PC-3 (cell line): ENCODE measurements around the gene PEX5L.

Experiments used
- EZH2 ChIP-seq: fragments of 300-600 bp; sonication (generic); IDR thresholded peaks from one replicate; pipeline ENCODE4 v1.6.1; 2017; ENCODE audit warnings: antibody characterized with exemption, mild to moderate bottlenecking, low read length; ENCODE audit not compliant: unreplicated experiment
- EZH2phosphoT487 ChIP-seq: fragments of 300-600 bp; sonication (generic); IDR thresholded peaks from 2 replicates; pipeline ENCODE4 v1.6.1; 2018; ENCODE audit warnings: mild to moderate bottlenecking, antibody characterized with exemption, low read length, borderline replicate concordance
- TF ChIP-seq, protein P1 (sequence below): fragments of 300-600 bp; sonication (generic); conservative IDR thresholded peaks from 2 replicates; pipeline ENCODE4 v1.5.1; 2017; ENCODE audit warnings: antibody characterized with exemption, low read depth, mild to moderate bottlenecking, low read length

- TF ChIP-seq, protein P1, sequence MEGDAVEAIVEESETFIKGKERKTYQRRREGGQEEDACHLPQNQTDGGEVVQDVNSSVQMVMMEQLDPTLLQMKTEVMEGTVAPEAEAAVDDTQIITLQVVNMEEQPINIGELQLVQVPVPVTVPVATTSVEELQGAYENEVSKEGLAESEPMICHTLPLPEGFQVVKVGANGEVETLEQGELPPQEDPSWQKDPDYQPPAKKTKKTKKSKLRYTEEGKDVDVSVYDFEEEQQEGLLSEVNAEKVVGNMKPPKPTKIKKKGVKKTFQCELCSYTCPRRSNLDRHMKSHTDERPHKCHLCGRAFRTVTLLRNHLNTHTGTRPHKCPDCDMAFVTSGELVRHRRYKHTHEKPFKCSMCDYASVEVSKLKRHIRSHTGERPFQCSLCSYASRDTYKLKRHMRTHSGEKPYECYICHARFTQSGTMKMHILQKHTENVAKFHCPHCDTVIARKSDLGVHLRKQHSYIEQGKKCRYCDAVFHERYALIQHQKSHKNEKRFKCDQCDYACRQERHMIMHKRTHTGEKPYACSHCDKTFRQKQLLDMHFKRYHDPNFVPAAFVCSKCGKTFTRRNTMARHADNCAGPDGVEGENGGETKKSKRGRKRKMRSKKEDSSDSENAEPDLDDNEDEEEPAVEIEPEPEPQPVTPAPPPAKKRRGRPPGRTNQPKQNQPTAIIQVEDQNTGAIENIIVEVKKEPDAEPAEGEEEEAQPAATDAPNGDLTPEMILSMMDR = peak; percentile 28; the same call in 1 of the 2 replicates
- TF ChIP-seq EZH2 = no peak
- TF ChIP-seq EZH2phosphoT487 = no peak
Observed at GRCh38 chr3:179872842-179873241, 163.9 kb downstream of the PEX5L start.
